HepG2 (cell line): ENCODE data around the gene STMN3. TPM values are rescaled to one million over a fixed set of nuclear protein-coding genes. Genes with fewer than 3 reads are reported as not detected.

Source experiments
- BCLAF1 ChIP-seq: fragments of 450-650 bp; IDR thresholded peaks from 2 replicates; pipeline ENCODE4 v1.6.1; 2017; ENCODE audit warnings: mild to moderate bottlenecking
- DNMT1 ChIP-seq: sonication (generic); formaldehyde crosslinking; IDR thresholded peaks from 2 replicates; pipeline ENCODE4 v1.5.1; 2020; ENCODE audit warnings: mild to moderate bottlenecking, missing genetic modification reagents
- HNRNPLL ChIP-seq: fragments of 200-400 bp; formaldehyde crosslinking; IDR thresholded peaks from 2 replicates; pipeline ENCODE4 v1.6.1; 2017; ENCODE audit warnings: mild to moderate bottlenecking, low read depth, low read length; ENCODE audit not compliant: poor library complexity, severe bottlenecking
- KDM5B ChIP-seq: sonication (generic); formaldehyde crosslinking; IDR thresholded peaks from 2 replicates; pipeline ENCODE4 v1.4.0; 2020; ENCODE audit warnings: missing genetic modification reagents, mild to moderate bottlenecking, borderline replicate concordance
- NR2F2 ChIP-seq: IDR thresholded peaks from 2 replicates; pipeline ENCODE4 v1.6.1; 2012; ENCODE audit warnings: low read depth, inconsistent platforms, borderline replicate concordance
- PBX3 ChIP-seq: sonication (generic); formaldehyde crosslinking; IDR thresholded peaks from 2 replicates; pipeline ENCODE4 v1.8.1; 2023; ENCODE audit warnings: missing genetic modification reagents, inconsistent platforms, borderline replicate concordance
- PRDM4 ChIP-seq: sonication (generic); formaldehyde crosslinking; IDR thresholded peaks from 2 replicates; pipeline ENCODE4 v1.9.0; 2021; ENCODE audit warnings: missing genetic modification reagents, borderline replicate concordance
- RBM39 ChIP-seq: fragments of 200-400 bp; formaldehyde crosslinking; IDR thresholded peaks from one replicate; pipeline ENCODE4 v1.6.1; 2018; ENCODE audit warnings: antibody characterized with exemption, mild to moderate bottlenecking, low read depth, low read length; ENCODE audit not compliant: poor library complexity, severe bottlenecking
- RFXANK ChIP-seq: IDR thresholded peaks from 2 replicates; pipeline ENCODE4 v1.6.1; 2016
- TMF1 ChIP-seq: sonication (generic); formaldehyde crosslinking; IDR thresholded peaks from 2 replicates; pipeline ENCODE4 v1.8.1; 2022; ENCODE audit warnings: low read depth, missing genetic modification reagents
- TRIM24 ChIP-seq: sonication (generic); formaldehyde crosslinking; IDR thresholded peaks from 2 replicates; pipeline ENCODE4 v1.8.0; 2022; ENCODE audit warnings: mild to moderate bottlenecking, missing genetic modification reagents
- U2AF2 ChIP-seq: fragments of 200-400 bp; formaldehyde crosslinking; IDR thresholded peaks from 2 replicates; pipeline ENCODE4 v1.6.1; 2017; ENCODE audit warnings: low read depth, mild to moderate bottlenecking, low read length
- ZBTB3 ChIP-seq: sonication (generic); formaldehyde crosslinking; IDR thresholded peaks from 2 replicates; pipeline ENCODE4 v1.4.0; 2020; ENCODE audit warnings: low read depth, mild to moderate bottlenecking, moderate library complexity, missing genetic modification reagents, borderline replicate concordance
- ZFP62 ChIP-seq: sonication (generic); formaldehyde crosslinking; IDR thresholded peaks from 2 replicates; pipeline ENCODE4 v1.4.0; 2020; ENCODE audit warnings: missing genetic modification reagents
- ZHX1 ChIP-seq: sonication (generic); formaldehyde crosslinking; IDR thresholded peaks from 2 replicates; pipeline ENCODE4 v1.8.1; 2022; ENCODE audit warnings: low read depth, mild to moderate bottlenecking, missing genetic modification reagents
- ZNF143 ChIP-seq: sonication (generic); formaldehyde crosslinking; IDR thresholded peaks from 2 replicates; pipeline ENCODE4 v1.4.0; 2020; ENCODE audit warnings: missing genetic modification reagents
- ZNF446 ChIP-seq: sonication (generic); formaldehyde crosslinking; IDR thresholded peaks from 2 replicates; pipeline ENCODE4 v1.5.0; 2020; ENCODE audit warnings: mild to moderate bottlenecking, missing genetic modification reagents
- ZNF468 ChIP-seq: sonication (generic); formaldehyde crosslinking; IDR thresholded peaks from 2 replicates; pipeline ENCODE4 v1.8.0; 2022; ENCODE audit warnings: mild to moderate bottlenecking, moderate library complexity, missing genetic modification reagents
- ZNF496 ChIP-seq: sonication (generic); formaldehyde crosslinking; IDR thresholded peaks from 2 replicates; pipeline ENCODE4 v1.8.1; 2023; ENCODE audit warnings: mild to moderate bottlenecking, moderate library complexity, missing genetic modification reagents; ENCODE audit not compliant: insufficient replicate concordance
- ZNF674 ChIP-seq: sonication (generic); formaldehyde crosslinking; IDR thresholded peaks from 2 replicates; pipeline ENCODE4 v1.5.0; 2020; ENCODE audit warnings: low read depth, mild to moderate bottlenecking, missing genetic modification reagents
- polyA plus RNA-seq, 8 experiments: library from polyadenylated mRNA; depleted of rRNA in 3 of 8; stranded (reverse) in 7 of 8; unstranded in 1 of 8; fragments of >200 nt; fragmentation: Illumina TruSeq in 4 of 8; extraction: Trizol in 4 of 8; gene quantifications; 2 replicates each; pipeline versions ENCODE4 v1.2.1 to v1.2.3, GENCODE V29; 2011 to 2016; ENCODE audit warnings: low read depth in 4 of 8, missing spikeins in 1 of 8, mixed read lengths in 1 of 8; ENCODE audit not compliant: insufficient read depth in 1 of 8
- total RNA-seq, 5 experiments: library from RNA; depleted of rRNA; stranded (reverse); fragments of >200 nt; fragmentation: Illumina TruSeq; extraction: Trizol; gene quantifications; 2 replicates each; pipeline ENCODE4 v1.2.3, GENCODE V29; 2016; ENCODE audit warnings: low read depth in 1 of 5

STMN3 gene
- total and polyA plus RNA-seq, 2 of the 13 experiments (the other 11 are each of a cell fraction or from before 2014, with no cell fraction given), result 21.0 to 48.3 TPM

GRCh38 chr20:63641792-63642523 is 11.3 kb downstream of the STMN3 start (continued):
- TF ChIP-seq BCLAF1 (no peak), TRIM24 (no peak), RFXANK (CRISPR knock-in tag) (peak; percentile 76; the same call in 1 of the 2 replicates), PBX3 (no peak), ZFP62 (CRISPR knock-in tag) (no peak), KDM5B (CRISPR knock-in tag) (no peak), U2AF2 (no peak), RBM39 (no peak), HNRNPLL (peak; percentile 96), PRDM4 (CRISPR knock-in tag) (0 out of 2 replicates have a peak, but pooled peaks have one; percentile 52), NR2F2 (peak; percentile 33; the same call in 1 of the 2 replicates), ZNF143 (CRISPR knock-in tag) (no peak), ZNF468 (CRISPR knock-in tag) (0 out of 2 replicates have a peak, but pooled peaks have one; percentile 15), ZNF496 (CRISPR knock-in tag) (no peak), TMF1 (CRISPR knock-in tag) (no peak), ZNF674 (CRISPR knock-in tag) (no peak), DNMT1 (CRISPR knock-in tag) (peak; percentile 83; the same call in 1 of the 2 replicates), ZNF446 (CRISPR knock-in tag) (peak; percentile 58; the same call in 1 of the 2 replicates), ZBTB3 (no peak), ZHX1 (CRISPR knock-in tag) (no peak; the same call in 1 of the 2 replicates)
